Measurements from ENCODE around the gene USP54.

USP54 gene

DNA sequence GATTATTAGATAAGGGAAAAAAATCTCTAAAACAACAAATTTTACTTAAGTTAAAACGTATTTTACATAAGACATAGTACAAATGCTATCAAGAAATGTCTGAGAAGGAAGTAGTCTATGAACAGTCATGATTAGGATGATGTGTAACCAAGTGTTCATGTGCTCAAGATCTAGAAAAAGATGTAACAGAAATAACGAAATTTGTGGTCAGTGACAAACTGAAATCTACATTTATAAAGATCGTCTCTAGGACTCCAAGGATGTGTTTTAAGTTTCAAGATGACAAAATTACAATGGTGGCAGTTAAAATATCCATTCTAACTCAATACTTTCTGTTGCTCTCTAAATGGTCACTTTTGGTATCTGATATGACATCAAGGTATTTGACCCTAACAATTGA lies 112.5 kb downstream of the USP54 start:
- DNase-seq (ENCODE audit: low read depth in 2 of 3, low spot score in 1 of 3) = no peak

DNA sequence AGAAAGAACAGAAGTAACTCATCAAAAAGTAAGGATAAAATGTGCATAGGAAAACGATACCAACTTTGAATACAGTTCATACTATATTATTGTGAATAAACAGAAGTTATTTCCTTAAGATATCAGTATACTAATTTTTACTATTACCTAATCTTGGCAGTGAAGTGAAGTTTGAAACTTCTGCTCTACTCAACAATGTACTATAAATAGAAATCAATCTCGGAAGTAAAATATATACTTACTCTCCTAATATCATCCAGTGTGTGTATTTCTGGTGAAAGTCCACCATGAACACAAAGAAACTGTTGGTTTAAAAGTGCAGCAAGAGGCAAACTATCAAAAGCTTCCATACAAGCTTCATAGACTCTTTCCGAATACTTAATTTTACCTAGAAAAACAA lies 119.9 kb downstream of the USP54 start:
- no peak for DNase-seq (ENCODE audit: low read depth in 2 of 3, low spot score in 1 of 3)

DNA sequence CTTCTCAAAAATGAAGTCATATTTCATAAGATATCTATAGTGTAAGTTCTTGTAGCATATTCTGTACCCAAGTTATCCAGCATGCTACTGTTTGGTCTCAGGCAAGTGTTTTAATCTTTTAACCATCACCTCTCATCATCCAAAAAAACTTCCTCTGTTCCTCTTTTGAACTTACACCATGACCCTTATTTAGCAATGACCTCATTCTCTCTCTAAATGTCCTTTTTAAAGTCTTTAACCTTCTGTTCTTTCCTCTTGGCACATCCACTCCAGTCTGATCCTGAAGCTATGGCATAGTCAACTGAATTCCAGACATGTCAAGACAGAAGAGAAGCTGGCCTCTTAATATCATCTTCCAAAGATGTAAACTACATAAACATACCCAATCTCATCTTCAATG lies 121.6 kb downstream of the USP54 start:
- DNase-seq (ENCODE audit: low read depth in 2 of 3, low spot score in 1 of 3) = no peak

DNA sequence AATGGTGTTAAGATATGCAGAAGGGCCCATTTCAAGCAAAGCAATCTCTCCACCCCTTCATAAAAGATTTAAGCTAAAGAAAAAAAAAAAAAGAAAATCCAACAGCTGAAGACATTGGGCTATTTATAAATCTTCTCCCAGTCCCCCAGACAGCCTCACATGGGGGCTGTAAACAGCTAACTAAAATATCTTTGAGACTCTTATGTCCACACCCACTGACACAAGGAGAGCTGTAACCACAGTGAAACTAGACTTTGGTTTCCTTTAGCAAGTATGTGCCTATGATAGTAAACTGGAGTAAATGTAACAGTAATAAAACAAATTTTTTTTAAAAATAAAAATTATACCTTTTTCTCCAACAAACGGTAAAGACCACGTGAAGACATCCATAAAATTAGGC lies 123.9 kb downstream of the USP54 start:
- no peak for DNase-seq (ENCODE audit: low read depth in 2 of 3, low spot score in 1 of 3)

DNA sequence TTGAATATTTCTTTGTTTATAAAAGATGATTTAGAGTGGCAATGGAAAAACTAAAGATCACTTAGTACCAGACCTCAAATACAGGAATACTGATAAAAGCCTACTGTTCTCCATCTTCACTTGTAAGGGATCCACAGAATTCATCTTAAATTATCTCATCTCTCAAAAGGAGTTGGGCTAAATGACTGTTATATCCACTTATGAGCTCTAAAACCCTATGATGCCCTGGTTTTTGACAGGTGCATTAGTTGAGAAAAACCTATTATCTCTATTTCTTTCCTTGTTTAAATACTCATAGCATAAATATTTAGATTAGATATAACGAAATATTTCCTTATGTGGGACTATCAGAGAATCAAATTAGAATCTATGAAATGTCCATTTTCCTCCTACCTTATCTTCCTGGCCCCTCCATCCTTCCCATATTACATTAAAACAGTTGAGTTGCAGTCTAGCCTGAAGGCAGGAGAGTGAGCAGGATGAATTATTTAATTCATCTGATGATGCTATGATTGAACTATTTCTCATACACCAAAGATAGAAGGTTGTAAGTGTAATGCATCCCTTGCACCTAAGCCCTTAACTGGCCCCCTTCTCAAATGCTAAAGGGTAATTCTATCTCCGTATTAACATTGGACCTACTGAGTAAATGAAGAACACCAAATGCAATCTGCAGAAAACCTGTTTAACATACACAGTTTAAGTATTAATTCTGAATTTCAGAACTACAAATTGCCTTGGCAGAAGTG lies 125.0 kb downstream of the USP54 start:
- no peak for DNase-seq (ENCODE audit: low read depth in 2 of 3, low spot score in 1 of 3)

DNA sequence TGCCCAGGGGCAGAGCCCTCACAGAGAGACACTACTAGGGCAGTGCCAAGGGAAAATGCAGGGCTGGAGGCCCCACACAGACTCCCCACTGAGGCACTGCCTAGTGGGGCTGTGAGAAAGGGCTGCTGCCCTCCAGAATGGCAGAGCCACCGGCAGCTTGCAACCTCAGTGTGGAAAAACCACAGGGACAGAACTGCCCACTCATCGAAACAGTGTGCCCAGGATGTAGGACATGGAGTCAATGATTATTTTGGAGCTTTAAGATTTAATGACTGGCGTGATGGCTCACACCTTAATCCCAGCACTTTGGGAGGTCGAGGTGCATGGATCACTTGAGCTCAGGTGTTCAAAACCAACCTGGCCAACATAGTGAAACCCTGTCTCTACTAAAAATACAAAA lies 130.2 kb downstream of the USP54 start:
- no peak for DNase-seq (ENCODE audit: low read depth in 2 of 3, low spot score in 1 of 3)

DNA sequence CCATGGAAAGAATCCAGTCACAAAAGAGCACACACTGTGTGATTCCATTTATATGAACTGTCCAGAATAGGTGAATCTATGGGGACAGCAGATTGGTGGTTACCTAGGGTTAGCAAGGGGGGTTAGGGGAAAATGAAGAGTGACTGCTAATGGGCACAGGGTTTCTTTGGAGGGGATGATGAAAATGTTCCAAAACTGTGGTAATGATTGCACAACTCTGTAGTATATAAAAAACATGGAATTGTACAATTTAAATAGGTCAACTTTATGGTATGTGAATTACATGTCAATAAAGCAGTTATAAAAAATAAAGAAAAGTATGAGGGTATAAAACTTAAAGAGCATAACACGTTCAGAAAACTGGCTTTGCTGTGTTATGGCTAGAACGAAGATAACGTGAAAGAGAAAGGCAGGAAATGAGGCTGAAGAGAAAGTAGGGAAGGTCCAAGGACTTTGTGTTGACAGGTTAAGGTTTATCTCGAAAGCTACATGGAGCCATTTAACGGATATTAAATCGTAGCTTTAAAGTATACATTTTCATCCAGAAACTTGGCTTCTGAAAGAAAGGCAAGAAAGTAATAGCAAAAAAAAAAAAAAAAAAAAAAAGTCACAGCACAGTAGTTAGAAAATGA lies 131.3 kb downstream of the USP54 start:
- no peak for DNase-seq (ENCODE audit: low read depth in 2 of 3, low spot score in 1 of 3)

DNA sequence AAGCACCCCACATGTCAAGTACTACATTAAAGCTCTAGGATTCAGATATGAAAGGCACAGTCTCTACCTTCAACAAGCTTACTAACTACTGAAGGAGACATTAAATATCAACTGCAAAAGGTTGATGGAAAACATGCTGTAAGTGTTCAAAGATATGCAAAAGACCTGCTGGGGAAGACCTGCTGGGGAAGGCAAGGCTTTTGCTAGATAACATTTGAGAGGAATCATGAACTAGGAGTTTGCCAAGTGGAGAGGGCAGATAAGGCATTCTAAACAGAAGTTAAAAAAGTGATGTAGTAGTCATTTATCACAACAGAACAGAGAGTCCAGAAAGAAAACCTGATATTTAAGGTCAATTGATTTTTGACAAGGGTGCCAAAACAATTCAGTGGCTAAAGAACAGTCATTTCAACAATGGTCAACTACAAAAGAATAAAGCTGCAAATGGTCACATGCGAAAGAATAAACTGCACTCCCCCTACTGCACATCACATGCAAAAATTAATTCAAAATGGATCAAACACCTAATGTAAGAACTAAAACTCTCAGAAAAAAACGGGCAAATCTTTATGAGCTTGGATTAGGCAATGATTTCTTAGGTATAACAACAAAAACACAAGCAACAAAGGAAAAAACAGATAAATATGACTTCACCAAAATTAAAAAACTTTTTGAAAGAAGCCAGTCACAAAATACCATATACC lies 134.8 kb downstream of the USP54 start:
- DNase-seq (ENCODE audit: low read depth in 2 of 3, low spot score in 1 of 3) = no peak

DNA sequence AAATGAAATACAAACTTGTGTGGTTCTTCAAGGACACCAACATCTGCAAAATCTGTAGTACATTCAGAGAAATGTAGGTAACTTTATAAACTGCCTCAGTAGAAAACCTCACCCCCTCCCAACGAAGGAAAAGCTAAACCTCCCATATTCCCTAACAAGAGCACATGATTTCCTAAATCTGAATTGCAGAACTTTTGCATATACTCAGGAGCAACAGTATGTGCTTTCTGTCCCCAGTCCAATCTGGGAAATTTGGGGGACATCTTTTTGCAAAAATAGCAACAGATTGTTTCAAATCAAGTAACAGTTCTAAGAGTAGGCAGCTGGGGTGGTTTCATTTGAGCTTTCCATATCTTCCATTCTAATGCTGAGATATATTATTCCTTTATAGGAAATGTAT lies 142.0 kb downstream of the USP54 start:
- no peak for DNase-seq (ENCODE audit: low read depth in 2 of 3, low spot score in 1 of 3)

DNA sequence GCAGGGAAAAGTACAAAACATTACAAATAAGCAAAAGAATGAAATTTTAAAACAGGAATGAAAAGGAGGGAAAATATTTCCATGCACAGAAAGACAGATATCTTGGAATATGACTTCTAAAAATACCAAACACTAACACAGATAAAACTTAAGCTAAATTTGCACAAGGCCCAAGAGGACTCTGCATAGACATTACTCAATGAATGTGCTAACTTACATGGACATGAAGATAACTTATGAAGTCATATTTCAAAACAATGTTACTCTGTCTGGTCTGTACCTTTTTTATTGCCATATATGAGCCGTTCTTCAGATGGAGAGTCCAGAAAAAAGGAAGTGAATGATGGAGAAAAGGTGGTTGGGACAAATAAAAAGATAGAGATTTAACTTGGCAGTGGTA lies 142.8 kb downstream of the USP54 start:
- DNase-seq (ENCODE audit: low read depth in 2 of 3, low spot score in 1 of 3) = no peak

Measured in stimulated activated CD4-positive, alpha-beta T cell treated with anti-CD3 and anti-CD28 coated beads, Interleukin-12 subunit alpha, Interleukin-12 subunit beta, amount 100 ng/mL, for 48 hours (primary cell).